ENCODE results near the gene DPYSL5. TPM values are rescaled to one million over a fixed set of nuclear protein-coding genes. Genes with fewer than 3 reads are reported as not detected.
A peak's percentile ranks its signal among the peaks of the same experiment; 100 is the strongest.

DPYSL5 gene
- total RNA-seq, 4 donors from 2014 or later: 0.40 to 2.4 TPM; not detected in 2

DNA sequence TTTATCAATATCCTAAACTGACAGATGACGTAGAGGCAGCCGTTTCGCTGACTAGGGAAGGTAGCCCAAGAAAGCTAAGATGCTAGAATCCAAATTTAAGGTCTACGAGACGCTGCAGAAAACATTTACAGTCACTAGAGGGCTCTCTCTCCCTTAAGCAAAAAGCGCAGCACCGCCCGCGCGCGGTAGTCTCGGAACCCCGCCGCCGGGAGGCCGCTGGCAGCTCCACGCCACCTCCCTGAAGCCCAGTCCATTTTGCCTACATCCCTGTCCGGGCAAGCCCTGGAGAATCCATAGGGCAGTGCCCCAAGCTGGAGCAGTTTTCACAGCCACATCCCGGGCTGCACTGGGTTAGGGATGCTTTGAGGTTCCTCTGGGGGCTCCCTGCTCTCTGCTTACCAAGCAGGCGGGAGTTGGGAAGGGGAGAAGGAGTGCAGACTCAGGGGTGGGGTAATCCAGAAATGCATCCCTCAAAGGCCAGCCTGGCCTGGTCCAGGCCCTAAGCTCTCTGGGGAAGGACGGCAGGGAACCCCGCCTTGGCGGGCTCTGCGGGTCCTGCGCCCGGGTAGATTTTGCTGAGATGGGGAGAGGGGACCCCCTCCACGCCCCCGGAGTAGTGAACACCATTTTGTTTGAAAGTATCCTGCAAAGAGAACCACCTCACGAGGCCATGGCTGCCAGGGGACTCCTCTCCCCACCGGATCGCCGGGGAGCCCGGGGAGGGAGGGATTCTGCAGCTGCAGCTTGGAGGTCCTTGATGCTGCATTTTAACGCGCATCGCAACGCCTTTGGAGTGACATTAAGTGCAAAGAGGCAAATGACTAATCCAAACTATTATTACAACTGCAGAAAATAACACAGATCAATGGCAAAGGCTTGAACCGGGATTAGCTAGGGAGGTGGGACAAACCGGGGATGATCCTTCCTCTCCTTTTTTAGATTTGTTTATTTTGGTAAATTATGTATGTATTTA is 1.3 kb upstream of the DPYSL5 start:
- H3K36me3 ChIP-seq: no peaks in the 10 kb centered on the region
- H3K4me1 ChIP-seq: peaks cover 0 to 40% (median 32%) of the 10 kb centered on the region in 3 donors
- peak; percentile 84 for ATAC-seq
- peaks cover 100% of the 10 kb centered on the region for H3K27me3 ChIP-seq
- no peak overlapping the region for H3K4me3 ChIP-seq
- TF ChIP-seq, protein P1, sequence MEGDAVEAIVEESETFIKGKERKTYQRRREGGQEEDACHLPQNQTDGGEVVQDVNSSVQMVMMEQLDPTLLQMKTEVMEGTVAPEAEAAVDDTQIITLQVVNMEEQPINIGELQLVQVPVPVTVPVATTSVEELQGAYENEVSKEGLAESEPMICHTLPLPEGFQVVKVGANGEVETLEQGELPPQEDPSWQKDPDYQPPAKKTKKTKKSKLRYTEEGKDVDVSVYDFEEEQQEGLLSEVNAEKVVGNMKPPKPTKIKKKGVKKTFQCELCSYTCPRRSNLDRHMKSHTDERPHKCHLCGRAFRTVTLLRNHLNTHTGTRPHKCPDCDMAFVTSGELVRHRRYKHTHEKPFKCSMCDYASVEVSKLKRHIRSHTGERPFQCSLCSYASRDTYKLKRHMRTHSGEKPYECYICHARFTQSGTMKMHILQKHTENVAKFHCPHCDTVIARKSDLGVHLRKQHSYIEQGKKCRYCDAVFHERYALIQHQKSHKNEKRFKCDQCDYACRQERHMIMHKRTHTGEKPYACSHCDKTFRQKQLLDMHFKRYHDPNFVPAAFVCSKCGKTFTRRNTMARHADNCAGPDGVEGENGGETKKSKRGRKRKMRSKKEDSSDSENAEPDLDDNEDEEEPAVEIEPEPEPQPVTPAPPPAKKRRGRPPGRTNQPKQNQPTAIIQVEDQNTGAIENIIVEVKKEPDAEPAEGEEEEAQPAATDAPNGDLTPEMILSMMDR (IDR thresholded peaks at IDR 0.05): peak in 3 of 4 experiments; percentile 60 to 84 (median 71)
- no peak for TF ChIP-seq POLR2A (IDR thresholded peaks at IDR 0.05)
- no peak overlapping the region for H3K27ac ChIP-seq
- WGBS, 2 donors (ENCODE audit: low coverage in 1 of 2): 4 to 5% methylated on average over 7 to 8 of the region's 39 CpGs
- no peaks in the 10 kb centered on the region for H3K9me3 ChIP-seq

DNA sequence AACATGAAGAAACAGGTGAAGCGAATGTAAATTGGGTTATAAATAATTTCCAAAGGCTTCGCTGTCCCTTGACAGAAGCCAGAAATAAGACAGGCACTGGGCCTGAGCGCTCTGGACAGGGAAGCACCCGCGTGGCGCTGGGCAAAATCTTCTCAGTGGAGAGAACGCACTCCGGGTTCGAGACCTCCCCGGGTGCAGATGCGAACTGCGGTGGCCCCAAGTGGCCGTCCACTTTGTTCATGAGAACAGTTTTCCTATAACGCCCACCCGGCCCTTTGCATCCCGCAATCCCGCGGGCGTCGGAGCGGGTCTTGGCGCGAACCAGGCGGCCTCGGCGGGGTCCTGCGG is 651 bp upstream of the DPYSL5 start:
- Histone ChIP-seq H3K9me3 (no peaks in the 10 kb centered on the region), H3K27ac (no peak overlapping the region), H3K4me3 (peak overlapping the region in 1 of 2 donors; percentile 50), H3K27me3 (peaks cover 99% of the 10 kb centered on the region), H3K36me3 (no peaks in the 10 kb centered on the region), H3K4me1 (peaks cover 0 to 40% (median 32%) of the 10 kb centered on the region in 3 donors)
- ATAC-seq: no peak
- WGBS, 2 donors (ENCODE audit: low coverage in 1 of 2): 3 to 8% methylated on average over 2 to 6 of the region's 27 CpGs
- TF ChIP-seq POLR2A (IDR thresholded peaks at IDR 0.05) (no peak), EP300 (IDR thresholded peaks at IDR 0.05) (no peak), POLR2AphosphoS5 (IDR thresholded peaks at IDR 0.05) (no peak)
- TF ChIP-seq, protein P1 (IDR thresholded peaks at IDR 0.05): no peak

DNA sequence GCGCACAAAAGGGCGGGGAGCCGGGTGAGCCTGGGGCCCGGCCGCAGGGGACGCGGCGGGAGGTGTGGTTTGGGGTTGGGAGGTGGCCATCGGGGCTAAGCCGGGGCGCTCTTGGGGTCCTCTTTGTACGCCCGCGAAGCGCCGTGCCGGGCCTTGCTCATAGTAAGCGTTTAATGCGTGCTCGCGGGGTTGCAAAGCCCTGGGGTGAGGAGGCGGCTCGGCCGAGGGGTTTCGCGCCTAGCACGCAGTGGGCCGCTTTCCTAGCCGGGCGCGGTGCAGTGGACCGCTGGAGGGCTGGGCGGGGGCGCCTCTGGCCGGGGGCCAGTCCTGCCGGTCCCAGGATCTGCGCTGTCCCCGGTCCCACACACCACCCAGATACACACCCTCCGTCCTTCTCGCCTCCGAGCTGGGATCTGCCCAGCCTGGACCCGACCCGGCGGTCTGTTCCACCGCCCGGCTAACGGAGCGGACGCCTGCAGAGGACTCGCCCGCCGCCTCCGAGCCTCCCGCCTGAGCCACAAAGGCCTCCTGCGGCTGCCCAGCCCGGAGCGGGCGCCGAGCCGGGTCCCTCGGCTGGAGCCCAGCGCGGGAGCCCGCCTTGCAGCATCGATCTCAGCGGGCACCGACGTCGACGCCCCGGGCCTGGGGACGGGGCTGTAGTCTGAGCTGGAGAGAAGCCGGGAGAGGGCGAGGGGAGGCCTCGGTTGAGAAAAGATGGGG is 564 bp downstream of the DPYSL5 start:
- TF ChIP-seq, protein P1 (IDR thresholded peaks at IDR 0.05): no peak
- TF ChIP-seq EP300 (IDR thresholded peaks at IDR 0.05) (no peak), POLR2AphosphoS5 (IDR thresholded peaks at IDR 0.05) (no peak), POLR2A (IDR thresholded peaks at IDR 0.05) (no peak)
- no peak for ATAC-seq
- WGBS, 2 donors (ENCODE audit: low coverage in 1 of 2): 0% methylated on average over 5 of the region's 75 CpGs; no CpG with 5 or more reads in 1 of the 2 donors
- Histone ChIP-seq H3K36me3 (no peaks in the 10 kb centered on the region), H3K9me3 (no peaks in the 10 kb centered on the region), H3K4me3 (peak overlapping the region in 1 of 2 donors; percentile 50), H3K27me3 (peaks cover 99% of the 10 kb centered on the region), H3K4me1 (peaks cover 0 to 40% (median 32%) of the 10 kb centered on the region in 3 donors), H3K27ac (no peak overlapping the region)

DNA sequence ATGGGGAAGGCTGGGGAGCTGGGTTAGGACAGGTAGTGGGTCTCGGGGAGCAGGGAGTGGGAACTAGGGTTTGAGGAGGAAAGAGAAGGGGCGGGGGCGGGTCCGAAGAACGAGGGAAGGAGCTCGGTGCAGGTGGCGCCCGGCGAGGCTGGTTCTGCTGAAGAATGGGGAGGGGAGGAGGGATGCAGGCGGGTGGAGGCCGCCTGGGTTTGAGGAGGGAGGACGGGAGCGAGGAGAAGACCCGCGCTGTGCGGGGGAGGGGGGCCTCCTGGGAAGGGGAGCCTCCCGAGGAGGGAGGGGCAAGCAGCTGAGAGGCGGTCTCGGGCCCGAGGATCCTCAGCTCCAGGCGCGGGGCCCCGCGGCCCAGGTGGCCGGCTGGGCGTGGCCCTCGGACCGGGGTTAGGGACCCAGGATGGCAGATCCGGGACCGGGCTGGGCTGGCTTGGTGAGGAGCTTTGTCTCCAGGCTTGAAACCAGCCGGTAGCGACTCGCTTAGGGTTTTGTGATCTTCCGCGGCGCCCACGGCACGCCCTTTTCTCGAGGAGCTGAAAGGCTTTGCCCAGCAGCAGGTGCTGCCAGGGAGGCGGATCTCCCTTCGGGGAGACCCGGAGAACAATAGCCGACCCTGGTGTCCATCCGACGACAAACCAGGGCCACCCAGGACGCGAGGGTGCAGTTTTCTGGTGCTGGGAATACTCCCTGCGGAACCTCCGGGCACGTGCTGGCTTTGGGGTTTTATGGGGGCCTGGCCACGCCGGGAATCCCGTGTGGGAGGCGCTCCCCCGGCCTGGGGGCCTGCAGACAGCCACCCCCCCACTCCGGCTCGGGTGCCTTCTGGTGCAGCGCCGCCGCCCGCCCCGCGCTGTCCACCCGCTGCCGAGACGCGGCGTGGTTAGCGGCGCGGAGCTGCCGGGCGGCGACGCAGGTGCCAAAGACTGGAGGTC is 1.4 kb downstream of the DPYSL5 start:
- TF ChIP-seq, protein P1 (IDR thresholded peaks at IDR 0.05): no peak
- TF ChIP-seq EP300 (IDR thresholded peaks at IDR 0.05) (no peak), POLR2AphosphoS5 (IDR thresholded peaks at IDR 0.05) (no peak), POLR2A (IDR thresholded peaks at IDR 0.05) (no peak)
- Histone ChIP-seq H3K9me3 (no peaks in the 10 kb centered on the region), H3K27me3 (peaks cover 98% of the 10 kb centered on the region), H3K36me3 (no peaks in the 10 kb centered on the region), H3K4me1 (peaks cover 0 to 40% (median 32%) of the 10 kb centered on the region in 3 donors), H3K27ac (no peak overlapping the region), H3K4me3 (peak overlapping the region in 1 of 2 donors; percentile 50)
- 0 to 3% methylated on average over 5 to 16 of the region's 75 CpGs for WGBS, 2 donors (ENCODE audit: low coverage in 1 of 2)
- ATAC-seq: no peak
